ENCODE results near the gene YBEY. TPM values are rescaled to one million over a fixed set of nuclear protein-coding genes. Genes with fewer than 3 reads are reported as not detected.

The YBEY gene
- total and polyA plus RNA-seq, 7 donors, result 9.0 to 36.6 (median 15.1) TPM

- Histone ChIP-seq H3K27me3 (peaks cover 0 to 45% (median 17%) of the 10 kb centered on the region in 3 donors), H3K36me3 (no peaks in the 10 kb centered on the region), H3K4me1 (peaks cover 0 to 23% (median 18%) of the 10 kb centered on the region in 4 donors), H3K4me3 (peak overlapping the region in 3 of 4 donors; percentile 43 to 47 (median 46)), H3K27ac (peak overlapping the region; percentile 59 to 65 (median 62)), H3K9me3 (no peaks in the 10 kb centered on the region)
- 3 to 4% methylated on average over 84 of the region's 84 CpGs for WGBS, 2 donors
- TF ChIP-seq, protein P1, sequence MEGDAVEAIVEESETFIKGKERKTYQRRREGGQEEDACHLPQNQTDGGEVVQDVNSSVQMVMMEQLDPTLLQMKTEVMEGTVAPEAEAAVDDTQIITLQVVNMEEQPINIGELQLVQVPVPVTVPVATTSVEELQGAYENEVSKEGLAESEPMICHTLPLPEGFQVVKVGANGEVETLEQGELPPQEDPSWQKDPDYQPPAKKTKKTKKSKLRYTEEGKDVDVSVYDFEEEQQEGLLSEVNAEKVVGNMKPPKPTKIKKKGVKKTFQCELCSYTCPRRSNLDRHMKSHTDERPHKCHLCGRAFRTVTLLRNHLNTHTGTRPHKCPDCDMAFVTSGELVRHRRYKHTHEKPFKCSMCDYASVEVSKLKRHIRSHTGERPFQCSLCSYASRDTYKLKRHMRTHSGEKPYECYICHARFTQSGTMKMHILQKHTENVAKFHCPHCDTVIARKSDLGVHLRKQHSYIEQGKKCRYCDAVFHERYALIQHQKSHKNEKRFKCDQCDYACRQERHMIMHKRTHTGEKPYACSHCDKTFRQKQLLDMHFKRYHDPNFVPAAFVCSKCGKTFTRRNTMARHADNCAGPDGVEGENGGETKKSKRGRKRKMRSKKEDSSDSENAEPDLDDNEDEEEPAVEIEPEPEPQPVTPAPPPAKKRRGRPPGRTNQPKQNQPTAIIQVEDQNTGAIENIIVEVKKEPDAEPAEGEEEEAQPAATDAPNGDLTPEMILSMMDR (IDR thresholded peaks at IDR 0.05), result no peak
- TF ChIP-seq POLR2A (IDR thresholded peaks at IDR 0.05) (no peak), EP300 (IDR thresholded peaks at IDR 0.05) (no peak), POLR2AphosphoS5 (IDR thresholded peaks at IDR 0.05) (no peak)
- intact Hi-C loops (cut with DNase I), result no loop called here
- no peak for DNase-seq
These were observed 11.5 kb downstream of the YBEY start for GRCh38 chr21:46297338-46298271.

GRCh38 chr21:46299167-46299566 lies 13.0 kb downstream of the YBEY start:
- WGBS, 2 donors, result 85 to 92% methylated on average over 9 of the region's 9 CpGs
- no peak overlapping the region for H3K27ac ChIP-seq

GRCh38 chr21:46301759-46302158 lies 15.6 kb downstream of the YBEY start:
- peaks cover 0 to 14% (median 12%) of the 10 kb centered on the region in 4 donors for H3K4me1 ChIP-seq
- H3K27me3 ChIP-seq, result peaks cover 0 to 34% (median 17%) of the 10 kb centered on the region in 3 donors
- no peak overlapping the region for H3K27ac ChIP-seq
- intact Hi-C loops (cut with DNase I), result no loop called here
- TF ChIP-seq POLR2A (IDR thresholded peaks at IDR 0.05) (no peak), POLR2AphosphoS5 (IDR thresholded peaks at IDR 0.05) (no peak), EP300 (IDR thresholded peaks at IDR 0.05) (no peak)
- TF ChIP-seq, protein P1 (IDR thresholded peaks at IDR 0.05), result no peak
- 96 to 97% methylated on average over 14 of the region's 14 CpGs for WGBS, 2 donors
- DNase-seq, result no peak
- no peaks in the 10 kb centered on the region for H3K9me3 ChIP-seq
- no peak overlapping the region for H3K4me3 ChIP-seq
- no peaks in the 10 kb centered on the region for H3K36me3 ChIP-seq

More at GRCh38 chr21:46299167-46299566, 13.0 kb downstream of the YBEY start:
- TF ChIP-seq, protein P1 (IDR thresholded peaks at IDR 0.05), result no peak
- TF ChIP-seq EP300 (IDR thresholded peaks at IDR 0.05), result no peak
- TF ChIP-seq POLR2A (IDR thresholded peaks at IDR 0.05), result no peak
- no peak for TF ChIP-seq POLR2AphosphoS5 (IDR thresholded peaks at IDR 0.05)
- Histone ChIP-seq H3K27me3 (peaks cover 0 to 45% (median 17%) of the 10 kb centered on the region in 3 donors), H3K9me3 (no peaks in the 10 kb centered on the region), H3K4me1 (peaks cover 0 to 23% (median 18%) of the 10 kb centered on the region in 4 donors), H3K36me3 (no peaks in the 10 kb centered on the region), H3K4me3 (no peak overlapping the region)
- no peak for DNase-seq
- intact Hi-C loops (cut with DNase I), result no loop called here

DNA sequence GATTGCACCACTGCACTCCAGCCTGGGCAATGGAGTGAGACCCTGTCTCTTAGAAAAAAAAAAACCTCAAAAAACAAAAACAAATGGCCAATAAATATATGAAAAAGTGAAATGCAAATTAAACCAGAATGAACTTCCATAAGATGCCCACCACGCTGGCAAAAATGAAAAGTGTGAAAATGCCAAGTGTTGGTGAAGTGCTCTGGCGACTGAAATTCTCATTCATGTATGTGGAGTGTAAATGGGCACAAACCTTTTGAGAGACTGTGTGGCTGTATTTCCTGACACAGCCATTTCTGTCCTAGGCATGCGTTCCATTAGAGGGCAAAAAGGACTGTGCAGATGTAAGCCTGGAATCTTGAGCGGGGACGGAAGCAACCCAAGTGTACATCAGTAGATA lies 18.3 kb downstream of the YBEY start:
- H3K27ac ChIP-seq, result no peak overlapping the region
- H3K4me1 ChIP-seq, result no peaks in the 10 kb centered on the region
- no peak overlapping the region for H3K4me3 ChIP-seq
- WGBS, 2 donors, result 87 to 89% methylated on average over 5 of the region's 5 CpGs
- TF ChIP-seq EP300 (IDR thresholded peaks at IDR 0.05), result no peak
- TF ChIP-seq POLR2A (IDR thresholded peaks at IDR 0.05), result no peak
- H3K9me3 ChIP-seq, result no peaks in the 10 kb centered on the region
- H3K27me3 ChIP-seq, result peaks cover 0 to 7% (median 5%) of the 10 kb centered on the region in 3 donors
- no peaks in the 10 kb centered on the region for H3K36me3 ChIP-seq
- DNase-seq, result no peak
- intact Hi-C loops (cut with DNase I), result no loop called here

DNA sequence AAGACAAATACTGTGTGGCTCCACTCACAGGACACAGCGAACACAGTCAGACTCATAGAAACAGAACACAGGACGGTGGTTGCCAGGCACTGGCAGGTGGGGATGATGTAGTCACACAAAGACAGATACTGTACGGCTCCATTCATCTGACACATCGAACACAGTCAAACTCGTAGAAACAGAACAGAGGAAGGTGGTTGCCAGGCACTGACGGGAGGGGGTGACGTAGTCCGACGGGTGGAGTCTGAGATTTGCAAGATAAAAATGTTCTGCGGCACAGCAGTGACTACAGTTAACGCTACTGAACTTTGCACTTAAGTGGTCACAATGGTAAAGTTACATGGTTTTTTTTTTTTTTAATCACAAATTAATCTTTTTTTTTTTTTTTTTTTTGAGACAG lies 18.8 kb downstream of the YBEY start:
- no peaks in the 10 kb centered on the region for H3K9me3 ChIP-seq
- WGBS, 2 donors, result 92 to 98% methylated on average over 11 of the region's 11 CpGs
- H3K4me1 ChIP-seq, result no peaks in the 10 kb centered on the region
- H3K27ac ChIP-seq, result no peak overlapping the region
- no peak overlapping the region for H3K4me3 ChIP-seq
- TF ChIP-seq EP300 (IDR thresholded peaks at IDR 0.05), result no peak
- TF ChIP-seq, protein P1 (IDR thresholded peaks at IDR 0.05), result no peak
- intact Hi-C loops (cut with DNase I), result no loop called here
- DNase-seq, result no peak
- no peaks in the 10 kb centered on the region for H3K36me3 ChIP-seq
- peaks cover 0 to 2% (median 0%) of the 10 kb centered on the region in 3 donors for H3K27me3 ChIP-seq

Measured in sigmoid colon (tissue), 7 donors.